ENCODE data around the gene ALOX12.

ALOX12 gene

DNA sequence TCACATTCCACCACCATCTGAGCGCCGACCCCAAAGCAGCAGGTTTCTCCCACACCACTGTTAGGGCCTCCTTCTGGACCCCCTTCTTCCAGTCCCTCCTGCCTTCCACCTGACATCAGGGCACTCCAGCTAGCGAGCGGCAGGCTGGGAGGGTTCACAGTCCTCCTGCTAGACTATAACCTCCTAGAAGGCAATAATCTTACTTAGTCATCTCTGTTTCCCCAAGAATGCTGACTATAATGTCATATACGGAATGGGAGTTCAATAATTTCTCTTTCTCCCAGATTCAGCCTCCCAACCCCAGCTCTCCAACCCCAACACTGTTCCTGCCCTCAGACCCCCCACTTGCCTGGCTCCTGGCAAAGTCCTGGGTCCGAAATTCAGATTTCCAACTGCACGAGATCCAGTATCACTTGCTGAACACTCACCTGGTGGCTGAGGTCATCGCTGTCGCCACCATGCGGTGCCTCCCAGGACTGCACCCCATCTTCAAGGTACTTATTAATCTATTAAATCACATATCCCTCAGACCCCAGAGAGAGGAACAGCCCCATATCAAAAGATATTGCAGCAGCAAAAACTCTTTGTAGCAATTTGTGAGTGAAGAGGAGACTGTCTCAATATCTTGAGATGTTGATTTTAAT lies 5.6 kb downstream of the ALOX12 start:
- no peak overlapping the region for H3K4me3 ChIP-seq (ENCODE audit: insufficient read depth, low read depth, low read length, poor library complexity, severe bottlenecking)
- peak in 1 of 3 donors; percentile 37 for DNase-seq
- H3K4me1 ChIP-seq (ENCODE audit: control insufficient read depth, insufficient read depth, low read length, poor library complexity, severe bottlenecking), result no peaks in the 10 kb centered on the region
- peaks cover 44% of the 10 kb centered on the region for H3K36me3 ChIP-seq (ENCODE audit: control insufficient read depth, insufficient read depth, low read length)
- no peaks in the 10 kb centered on the region for H3K9me3 ChIP-seq (ENCODE audit: control insufficient read depth, low read length)
- H3K27ac ChIP-seq (ENCODE audit: insufficient read depth, low read length, poor library complexity, severe bottlenecking), result no peak overlapping the region
- H3K27me3 ChIP-seq (replicated peaks; ENCODE audit: control insufficient read depth, insufficient read depth, low read length, poor library complexity, severe bottlenecking), result no peaks in the 10 kb centered on the region

DNA sequence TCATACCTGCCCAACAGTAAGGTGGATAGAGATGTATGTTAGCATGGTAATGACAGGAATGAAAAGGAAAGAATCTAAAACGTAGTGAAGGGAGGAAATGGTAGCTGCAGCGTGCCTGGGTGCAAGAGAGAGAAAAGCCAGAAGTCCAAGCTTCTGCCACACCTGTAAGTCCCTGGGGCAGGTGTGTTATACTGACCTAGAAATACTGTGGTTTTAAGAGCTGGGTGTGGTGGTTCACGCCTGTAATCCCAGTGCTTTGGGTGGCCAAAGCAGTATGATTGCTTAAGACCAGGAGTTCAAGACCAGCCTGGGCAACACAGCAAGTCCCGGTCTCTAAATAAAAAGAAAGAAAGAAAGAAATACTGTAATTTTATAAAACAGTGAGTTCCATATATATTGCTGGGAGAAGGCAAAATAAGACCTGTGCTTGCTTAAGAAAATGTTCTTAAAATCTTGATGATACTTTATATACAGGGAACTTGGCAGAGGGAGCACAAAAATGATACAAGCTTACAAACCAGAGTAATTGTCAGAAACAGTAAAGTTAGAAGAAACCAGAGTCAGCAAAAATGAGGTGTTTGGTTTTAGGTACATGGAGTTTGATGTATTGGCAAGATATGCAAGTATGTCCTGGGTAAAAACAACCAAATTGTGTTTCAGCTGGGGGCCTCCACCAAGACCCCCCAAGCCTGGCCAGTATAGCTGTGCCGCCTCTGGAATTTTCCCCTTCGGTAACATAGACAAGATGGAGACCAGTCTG lies 6.6 kb downstream of the ALOX12 start:
- H3K9me3 ChIP-seq (ENCODE audit: control insufficient read depth, low read length), result no peaks in the 10 kb centered on the region
- H3K27ac ChIP-seq (ENCODE audit: insufficient read depth, low read length, poor library complexity, severe bottlenecking), result no peak overlapping the region
- H3K4me1 ChIP-seq (ENCODE audit: control insufficient read depth, insufficient read depth, low read length, poor library complexity, severe bottlenecking), result no peaks in the 10 kb centered on the region
- H3K4me3 ChIP-seq (ENCODE audit: insufficient read depth, low read depth, low read length, poor library complexity, severe bottlenecking), result no peak overlapping the region
- peaks cover 43% of the 10 kb centered on the region for H3K36me3 ChIP-seq (ENCODE audit: control insufficient read depth, insufficient read depth, low read length)
- DNase-seq, result no peak
- H3K27me3 ChIP-seq (replicated peaks; ENCODE audit: control insufficient read depth, insufficient read depth, low read length, poor library complexity, severe bottlenecking), result no peaks in the 10 kb centered on the region

DNA sequence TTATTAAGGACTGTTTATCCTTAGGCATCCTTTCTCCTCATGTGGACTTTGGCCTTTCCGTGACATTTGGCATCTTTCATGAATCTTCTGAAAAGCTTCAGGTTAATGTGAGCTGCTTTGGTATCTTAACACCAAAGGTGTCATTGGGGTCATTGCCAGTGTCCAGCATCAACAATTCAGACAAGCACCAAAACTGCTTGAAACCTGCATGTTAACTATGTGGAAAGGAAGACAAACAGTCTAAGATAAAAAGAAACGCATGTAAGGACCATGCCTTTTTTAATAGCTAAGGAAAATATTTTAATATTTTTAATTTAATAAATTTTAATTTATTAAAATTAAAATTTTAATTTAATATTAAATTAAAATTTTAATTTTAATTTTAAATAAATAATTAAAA lies 7.9 kb downstream of the ALOX12 start:
- Histone ChIP-seq H3K4me1 (ENCODE audit: control insufficient read depth, insufficient read depth, low read length, poor library complexity, severe bottlenecking) (no peaks in the 10 kb centered on the region), H3K27ac (ENCODE audit: insufficient read depth, low read length, poor library complexity, severe bottlenecking) (no peak overlapping the region), H3K9me3 (ENCODE audit: control insufficient read depth, low read length) (no peaks in the 10 kb centered on the region), H3K4me3 (ENCODE audit: insufficient read depth, low read depth, low read length, poor library complexity, severe bottlenecking) (no peak overlapping the region), H3K36me3 (ENCODE audit: control insufficient read depth, insufficient read depth, low read length) (peaks cover 35% of the 10 kb centered on the region), H3K27me3 (replicated peaks; ENCODE audit: control insufficient read depth, insufficient read depth, low read length, poor library complexity, severe bottlenecking) (no peaks in the 10 kb centered on the region)
- DNase-seq, result no peak

DNA sequence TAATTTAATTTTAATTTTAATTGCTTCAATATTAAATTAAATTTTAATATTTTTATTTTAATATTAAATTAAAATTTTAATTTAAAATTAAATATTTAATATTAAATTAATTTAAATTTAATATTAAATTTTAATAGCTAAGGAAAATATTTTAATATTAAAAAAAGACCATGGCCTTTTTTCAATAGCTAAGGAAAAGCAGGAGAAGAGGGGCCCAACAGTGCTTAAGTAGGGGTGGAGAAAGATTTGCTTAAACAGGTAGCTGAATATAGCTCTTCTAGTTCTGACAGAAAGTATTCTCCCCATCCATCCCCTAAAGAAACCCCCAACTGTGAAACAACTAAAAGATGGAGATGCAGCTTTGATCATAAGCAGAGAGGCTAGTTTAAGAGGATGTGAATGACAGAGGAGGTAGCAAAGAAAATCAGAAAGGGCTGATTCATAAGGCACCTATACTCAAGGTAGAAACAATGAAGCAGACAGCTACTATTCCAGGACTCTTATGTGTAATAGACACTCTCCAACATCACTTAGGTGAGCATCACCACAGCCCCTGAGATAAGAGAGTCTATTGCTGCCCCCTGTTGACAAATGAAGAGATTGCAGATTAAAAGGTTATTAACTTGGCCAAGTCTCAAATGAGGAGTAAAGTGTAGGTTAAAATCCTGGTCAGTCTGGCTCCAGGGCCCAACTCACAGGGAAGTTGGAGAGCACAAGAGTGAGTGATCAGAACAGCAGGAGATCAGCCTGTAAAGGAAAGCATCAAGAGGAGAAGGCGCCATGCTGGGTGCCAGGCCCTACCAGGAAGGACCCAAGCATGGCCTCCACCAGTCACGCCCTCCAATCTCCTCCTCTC lies 8.8 kb downstream of the ALOX12 start:
- Histone ChIP-seq H3K36me3 (ENCODE audit: control insufficient read depth, insufficient read depth, low read length) (peaks cover 30% of the 10 kb centered on the region), H3K4me1 (ENCODE audit: control insufficient read depth, insufficient read depth, low read length, poor library complexity, severe bottlenecking) (no peaks in the 10 kb centered on the region), H3K27me3 (replicated peaks; ENCODE audit: control insufficient read depth, insufficient read depth, low read length, poor library complexity, severe bottlenecking) (no peaks in the 10 kb centered on the region), H3K9me3 (ENCODE audit: control insufficient read depth, low read length) (no peaks in the 10 kb centered on the region), H3K4me3 (ENCODE audit: insufficient read depth, low read depth, low read length, poor library complexity, severe bottlenecking) (no peak overlapping the region), H3K27ac (ENCODE audit: insufficient read depth, low read length, poor library complexity, severe bottlenecking) (no peak overlapping the region)
- DNase-seq, result no peak

DNA sequence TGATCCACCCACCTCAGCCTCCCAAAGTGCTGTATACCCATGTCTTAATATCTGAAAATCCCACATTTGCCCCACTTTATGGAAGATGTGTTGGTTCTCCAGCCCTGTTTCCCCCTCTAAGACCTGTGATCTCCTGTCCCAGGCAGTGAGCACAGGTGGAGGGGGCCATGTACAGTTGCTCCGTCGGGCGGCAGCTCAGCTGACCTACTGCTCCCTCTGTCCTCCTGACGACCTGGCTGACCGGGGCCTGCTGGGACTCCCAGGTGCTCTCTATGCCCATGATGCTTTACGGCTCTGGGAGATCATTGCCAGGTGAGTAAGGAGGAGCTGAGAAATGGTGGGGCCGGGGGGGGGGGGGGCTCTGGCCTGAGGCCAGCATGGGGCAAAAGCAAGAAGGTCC lies 9.9 kb downstream of the ALOX12 start:
- Histone ChIP-seq H3K27me3 (replicated peaks; ENCODE audit: control insufficient read depth, insufficient read depth, low read length, poor library complexity, severe bottlenecking) (no peaks in the 10 kb centered on the region), H3K4me1 (ENCODE audit: control insufficient read depth, insufficient read depth, low read length, poor library complexity, severe bottlenecking) (peaks cover 4% of the 10 kb centered on the region), H3K9me3 (ENCODE audit: control insufficient read depth, low read length) (no peaks in the 10 kb centered on the region), H3K27ac (ENCODE audit: insufficient read depth, low read length, poor library complexity, severe bottlenecking) (no peak overlapping the region), H3K36me3 (ENCODE audit: control insufficient read depth, insufficient read depth, low read length) (peaks cover 23% of the 10 kb centered on the region), H3K4me3 (ENCODE audit: insufficient read depth, low read depth, low read length, poor library complexity, severe bottlenecking) (no peak overlapping the region)
- no peak for DNase-seq

DNA sequence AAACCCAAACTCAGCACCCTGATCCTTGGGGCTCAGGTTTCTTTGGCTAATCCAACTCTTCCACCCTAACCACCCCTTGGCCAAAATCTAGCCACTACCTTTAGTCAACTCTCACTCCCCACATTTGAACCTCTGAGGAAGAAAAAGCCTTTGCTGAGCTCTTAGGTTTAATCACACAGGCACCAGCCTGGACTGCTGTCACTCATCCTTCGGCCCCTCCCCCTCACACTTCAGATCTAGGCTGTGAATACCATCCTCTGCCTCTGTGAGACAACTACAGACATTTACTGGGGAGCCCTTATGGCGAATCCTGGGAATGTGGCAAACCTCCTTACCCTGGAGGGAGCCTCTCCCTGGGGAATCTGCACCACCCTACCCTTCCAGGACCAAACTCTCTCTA lies 11.3 kb downstream of the ALOX12 start:
- no peak for DNase-seq
- H3K4me3 ChIP-seq (ENCODE audit: insufficient read depth, low read depth, low read length, poor library complexity, severe bottlenecking), result no peak overlapping the region
- H3K4me1 ChIP-seq (ENCODE audit: control insufficient read depth, insufficient read depth, low read length, poor library complexity, severe bottlenecking), result peaks cover 15% of the 10 kb centered on the region
- no peaks in the 10 kb centered on the region for H3K9me3 ChIP-seq (ENCODE audit: control insufficient read depth, low read length)
- H3K27me3 ChIP-seq (replicated peaks; ENCODE audit: control insufficient read depth, insufficient read depth, low read length, poor library complexity, severe bottlenecking), result no peaks in the 10 kb centered on the region
- H3K27ac ChIP-seq (ENCODE audit: insufficient read depth, low read length, poor library complexity, severe bottlenecking), result no peak overlapping the region
- peaks cover 14% of the 10 kb centered on the region for H3K36me3 ChIP-seq (ENCODE audit: control insufficient read depth, insufficient read depth, low read length)

DNA sequence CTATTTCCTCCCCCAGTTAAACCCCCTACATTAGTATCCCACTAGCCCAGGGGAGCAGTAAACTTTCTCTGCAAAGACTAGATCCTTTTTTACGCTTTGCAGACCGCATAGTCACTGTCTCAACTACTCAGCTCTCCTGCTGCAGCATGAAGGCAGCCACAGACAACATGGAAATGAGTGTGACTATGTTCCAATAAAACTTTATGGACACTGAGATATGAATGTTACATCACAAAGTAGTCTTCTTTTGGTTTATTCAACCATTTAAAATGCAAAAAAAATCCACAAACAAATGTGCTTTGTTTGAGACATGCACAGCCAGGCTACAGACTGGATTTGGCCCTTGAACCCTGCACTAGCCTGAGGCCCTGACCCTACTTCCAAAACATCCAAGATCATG lies 14.7 kb downstream of the ALOX12 start:
- Histone ChIP-seq H3K4me1 (ENCODE audit: control insufficient read depth, insufficient read depth, low read length, poor library complexity, severe bottlenecking) (peaks cover 28% of the 10 kb centered on the region), H3K9me3 (ENCODE audit: control insufficient read depth, low read length) (no peaks in the 10 kb centered on the region), H3K4me3 (ENCODE audit: insufficient read depth, low read depth, low read length, poor library complexity, severe bottlenecking) (no peak overlapping the region)

DNA sequence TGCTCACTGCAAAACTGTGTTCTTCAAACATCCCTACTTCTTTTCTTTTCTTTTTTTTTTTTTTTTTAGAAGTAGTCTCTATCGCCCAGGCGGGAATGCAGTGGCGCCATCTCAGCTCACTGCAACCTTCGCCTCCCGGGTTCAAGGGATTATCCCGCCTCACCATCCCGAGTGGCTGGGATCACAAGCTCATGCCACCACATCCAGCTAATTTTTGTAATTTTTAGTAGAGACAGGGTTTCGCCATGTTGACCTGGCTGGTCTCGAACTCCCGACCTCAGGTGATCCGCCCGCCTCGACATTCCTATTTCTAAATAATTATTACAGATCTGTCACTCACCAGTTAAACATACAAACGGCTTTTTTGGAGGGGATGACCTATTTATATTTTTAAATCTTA lies 15.6 kb downstream of the ALOX12 start:
- H3K36me3 ChIP-seq (ENCODE audit: control insufficient read depth, insufficient read depth, low read length), result peaks cover 4% of the 10 kb centered on the region
- no peak for DNase-seq
- no peaks in the 10 kb centered on the region for H3K27me3 ChIP-seq (replicated peaks; ENCODE audit: control insufficient read depth, insufficient read depth, low read length, poor library complexity, severe bottlenecking)
- peaks cover 36% of the 10 kb centered on the region for H3K4me1 ChIP-seq (ENCODE audit: control insufficient read depth, insufficient read depth, low read length, poor library complexity, severe bottlenecking)
- peak overlapping the region; percentile 99 for H3K27ac ChIP-seq (ENCODE audit: insufficient read depth, low read length, poor library complexity, severe bottlenecking)
- no peaks in the 10 kb centered on the region for H3K9me3 ChIP-seq (ENCODE audit: control insufficient read depth, low read length)
- peak overlapping the region; percentile 97 for H3K4me3 ChIP-seq (ENCODE audit: insufficient read depth, low read depth, low read length, poor library complexity, severe bottlenecking)

More for the DNA sequence above, 14.7 kb downstream of the ALOX12 start:
- no peak for DNase-seq
- Histone ChIP-seq H3K27me3 (replicated peaks; ENCODE audit: control insufficient read depth, insufficient read depth, low read length, poor library complexity, severe bottlenecking) (no peaks in the 10 kb centered on the region), H3K36me3 (ENCODE audit: control insufficient read depth, insufficient read depth, low read length) (peaks cover 4% of the 10 kb centered on the region), H3K27ac (ENCODE audit: insufficient read depth, low read length, poor library complexity, severe bottlenecking) (no peak overlapping the region)

DNA sequence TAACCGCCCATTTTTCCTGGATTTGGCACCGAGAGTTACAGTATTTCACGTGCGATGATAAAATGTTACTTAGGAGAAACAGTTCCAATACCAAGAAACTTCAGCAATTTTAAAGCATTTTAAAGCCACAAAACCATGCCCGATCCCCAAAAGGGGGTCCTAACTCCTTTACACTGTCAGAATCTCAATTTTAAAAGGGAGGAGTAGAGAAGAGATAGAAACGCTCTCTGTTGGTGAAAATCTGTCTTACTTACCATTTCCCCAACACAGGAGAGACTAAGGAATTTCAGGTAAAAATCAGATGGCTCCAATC lies 16.0 kb downstream of the ALOX12 start:
- peak overlapping the region; percentile 97 for H3K4me3 ChIP-seq (ENCODE audit: insufficient read depth, low read depth, low read length, poor library complexity, severe bottlenecking)

More for the DNA sequence above, 16.0 kb downstream of the ALOX12 start:
- Histone ChIP-seq H3K9me3 (ENCODE audit: control insufficient read depth, low read length) (no peaks in the 10 kb centered on the region), H3K36me3 (ENCODE audit: control insufficient read depth, insufficient read depth, low read length) (peaks cover 8% of the 10 kb centered on the region), H3K27ac (ENCODE audit: insufficient read depth, low read length, poor library complexity, severe bottlenecking) (peak overlapping the region; percentile 99), H3K27me3 (replicated peaks; ENCODE audit: control insufficient read depth, insufficient read depth, low read length, poor library complexity, severe bottlenecking) (no peaks in the 10 kb centered on the region), H3K4me1 (ENCODE audit: control insufficient read depth, insufficient read depth, low read length, poor library complexity, severe bottlenecking) (peaks cover 41% of the 10 kb centered on the region)
- no peak for DNase-seq

Measured in effector memory CD4-positive, alpha-beta T cell (primary cell).